NCI-H2107 (cell line): Measurements from ENCODE around the gene HES6.
"Not testable (repeated sequence)": the region's sequence is repeated elsewhere in the genome, so short reads cannot be mapped to it uniquely, and the experiment has no call there.

Experiments
- DNase-seq: peaks from one replicate; lab custom pipeline; 2025; lab: John Stamatoyannopoulos, UW

Gene HES6

DNA sequence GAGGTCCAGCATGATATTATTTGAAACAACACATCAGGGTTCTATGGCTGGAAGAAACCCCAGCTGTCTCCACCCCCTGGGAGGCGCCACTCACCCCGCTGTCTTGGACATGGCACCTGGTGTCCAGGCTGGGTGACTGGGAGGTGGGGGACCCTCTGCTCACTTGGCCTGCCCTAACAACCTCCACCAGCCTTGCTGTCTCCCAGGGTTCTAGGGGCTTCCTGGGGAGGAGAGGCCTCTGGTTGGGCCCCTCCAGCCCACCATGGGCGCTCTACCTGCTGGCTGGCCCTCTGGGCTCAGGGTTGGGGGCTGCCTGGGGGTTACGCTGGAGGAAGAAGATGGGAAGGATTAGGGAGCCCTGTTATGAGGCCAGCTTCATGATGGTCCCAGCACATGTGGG, 32.3 kb upstream of the HES6 start:
- DNase-seq, result no peak

DNA sequence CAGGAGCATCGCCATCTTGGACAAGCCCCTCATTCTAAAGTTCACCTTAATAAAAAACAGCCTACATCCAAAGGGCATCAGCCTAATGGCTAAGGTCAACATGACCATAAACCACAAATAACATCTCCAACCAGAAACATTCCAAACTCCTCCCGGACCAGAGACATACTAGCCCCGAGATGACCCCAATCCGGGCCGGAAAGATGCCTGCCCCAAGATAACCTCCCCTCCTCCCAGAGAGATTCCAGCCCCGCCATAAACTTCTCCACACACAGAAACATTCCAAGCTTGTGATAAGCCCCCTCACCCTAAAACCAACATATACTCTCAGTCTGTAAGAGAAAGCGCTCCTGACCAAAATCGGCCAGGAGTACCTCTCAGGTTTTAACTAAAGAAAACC, 31.8 kb upstream of the HES6 start:
- DNase-seq, result not testable (repeated sequence)

DNA sequence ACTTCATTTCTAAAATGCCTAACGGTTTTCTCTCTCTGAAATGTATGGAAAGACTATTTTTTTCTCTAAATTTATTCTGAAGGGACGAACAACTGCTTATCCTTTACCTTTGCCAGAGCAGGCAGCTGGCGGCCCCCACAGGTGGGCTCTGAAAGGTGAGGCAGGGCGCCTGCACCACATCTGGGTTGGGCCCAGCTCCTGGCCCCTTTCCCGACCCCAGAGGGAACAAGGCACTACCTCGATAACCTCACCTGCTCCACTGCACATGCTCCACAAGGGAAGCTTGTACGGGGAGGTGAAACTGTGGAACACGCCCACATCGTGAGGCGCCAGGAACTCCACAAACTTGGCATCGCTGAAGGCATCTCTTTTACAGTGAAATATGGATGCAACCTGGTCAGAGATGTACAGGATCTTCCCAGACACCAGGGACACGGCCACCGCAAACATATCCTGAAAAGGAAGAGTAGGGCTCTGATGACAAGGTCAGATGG, 31.3 kb upstream of the HES6 start:
- DNase-seq, result no peak

DNA sequence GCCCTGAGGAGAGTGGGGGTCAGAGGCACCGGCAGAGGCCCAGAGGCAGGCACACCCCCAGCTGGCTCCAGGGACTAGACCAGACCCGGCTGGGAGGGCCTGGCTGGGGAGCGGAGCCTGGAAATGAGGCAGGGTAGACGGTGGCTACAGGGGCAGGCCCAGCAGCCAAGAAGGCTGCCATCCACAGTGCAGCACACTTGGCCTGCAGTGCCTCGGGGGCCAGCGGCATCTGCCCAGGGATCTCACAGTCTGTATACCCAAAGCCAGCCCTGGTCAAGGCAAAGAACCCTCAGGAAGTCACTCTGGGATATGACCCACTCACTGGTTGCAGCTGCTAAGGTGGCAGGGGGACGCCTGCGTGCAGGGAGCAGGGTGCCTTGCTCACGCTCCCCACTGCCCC, 30.8 kb upstream of the HES6 start:
- no peak for DNase-seq

DNA sequence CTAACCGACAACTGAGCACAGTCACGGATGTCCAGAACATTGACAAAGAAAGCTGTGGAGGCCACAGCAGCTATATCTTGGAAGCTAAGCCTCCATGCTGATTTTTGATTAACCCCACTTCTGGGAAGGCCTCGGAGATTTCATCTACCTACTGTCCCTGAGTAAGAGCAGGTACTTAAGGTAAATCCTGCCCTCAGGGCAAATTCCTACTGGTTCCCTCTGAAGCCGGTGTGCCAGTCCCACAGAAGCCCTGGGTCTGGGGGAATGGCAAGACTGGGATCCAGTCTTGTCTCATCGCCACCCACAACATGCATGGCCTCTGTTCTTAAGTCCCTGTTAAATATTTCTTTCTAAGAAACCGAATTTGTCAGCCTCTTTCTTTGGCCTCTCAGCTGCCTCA, 29.9 kb upstream of the HES6 start:
- DNase-seq, result no peak

DNA sequence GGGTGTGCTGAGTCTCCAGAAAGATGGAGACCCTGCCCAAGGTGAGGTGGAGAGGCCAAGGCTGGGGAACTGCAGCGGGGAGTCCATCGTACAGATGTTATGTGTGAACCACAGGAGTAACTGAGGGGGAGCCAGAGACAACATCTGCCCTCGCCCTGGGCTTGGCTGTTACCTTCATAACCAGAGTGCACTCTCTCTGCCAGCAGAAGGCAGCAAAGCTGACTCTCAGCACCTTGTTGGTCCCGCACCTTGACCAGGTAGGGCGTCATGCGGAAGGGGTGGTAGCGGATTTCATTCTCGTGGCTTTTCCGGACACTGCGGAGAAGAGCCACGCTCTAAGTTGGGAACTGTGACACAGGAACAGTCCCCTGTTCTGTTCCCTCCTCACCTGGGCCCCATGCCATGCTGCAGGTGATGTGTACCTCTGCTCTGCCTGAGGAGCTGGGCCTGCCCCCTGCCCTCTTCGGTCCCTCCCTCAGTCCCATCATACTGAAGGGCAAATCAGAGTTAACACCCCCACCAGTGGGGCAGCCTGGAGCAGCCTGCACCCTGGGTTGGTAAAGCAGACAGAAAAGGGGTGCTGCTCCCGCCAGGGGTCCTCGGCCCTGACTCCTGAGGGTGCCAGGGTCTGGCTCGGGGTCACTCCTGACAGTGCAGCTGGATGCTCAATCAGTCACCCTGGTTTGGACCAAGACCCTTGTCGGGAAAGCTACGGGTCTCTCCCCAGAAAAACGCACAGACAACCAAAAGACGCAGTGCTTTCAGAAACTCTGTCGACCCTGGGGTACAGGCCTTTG, 28.2 kb upstream of the HES6 start:
- no peak for DNase-seq

DNA sequence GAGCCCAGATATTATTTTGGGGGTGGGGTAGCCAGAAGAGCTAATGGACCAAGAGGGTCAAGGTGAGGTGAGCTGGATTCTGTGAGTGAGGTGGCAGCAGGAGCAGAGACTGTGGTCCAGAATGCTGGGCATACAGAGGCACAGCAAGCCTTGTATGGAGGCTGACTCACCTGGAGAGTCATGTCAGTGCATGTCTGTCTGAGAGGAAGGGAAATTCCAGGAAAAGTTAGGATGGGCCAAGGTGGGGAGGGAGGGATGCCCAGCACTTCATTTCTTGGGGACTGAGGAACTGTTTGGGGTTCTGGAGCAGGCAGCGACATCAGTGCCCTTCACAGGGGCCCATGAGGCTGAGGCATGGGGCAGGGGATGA, 27.5 kb upstream of the HES6 start:
- DNase-seq, result no peak

DNA sequence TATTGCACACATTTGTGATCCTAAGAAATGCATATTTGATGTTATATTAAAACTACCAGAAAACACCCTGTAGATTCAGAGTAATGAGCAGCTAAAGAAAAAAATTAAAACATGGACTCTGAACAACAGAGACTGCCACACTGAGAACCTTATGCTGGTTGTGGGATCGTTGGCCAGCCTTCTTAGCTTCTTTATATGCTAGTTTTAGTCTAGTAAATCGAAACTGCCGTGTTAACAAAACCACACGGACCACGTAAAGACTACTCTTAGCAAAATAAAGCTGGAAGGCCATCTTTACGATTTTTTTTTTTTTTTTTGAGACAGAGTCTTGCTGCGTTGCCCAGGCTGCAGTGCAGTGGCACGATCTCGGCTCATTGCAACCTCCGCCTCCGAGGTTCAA, 25.8 kb upstream of the HES6 start:
- DNase-seq, result no peak

DNA sequence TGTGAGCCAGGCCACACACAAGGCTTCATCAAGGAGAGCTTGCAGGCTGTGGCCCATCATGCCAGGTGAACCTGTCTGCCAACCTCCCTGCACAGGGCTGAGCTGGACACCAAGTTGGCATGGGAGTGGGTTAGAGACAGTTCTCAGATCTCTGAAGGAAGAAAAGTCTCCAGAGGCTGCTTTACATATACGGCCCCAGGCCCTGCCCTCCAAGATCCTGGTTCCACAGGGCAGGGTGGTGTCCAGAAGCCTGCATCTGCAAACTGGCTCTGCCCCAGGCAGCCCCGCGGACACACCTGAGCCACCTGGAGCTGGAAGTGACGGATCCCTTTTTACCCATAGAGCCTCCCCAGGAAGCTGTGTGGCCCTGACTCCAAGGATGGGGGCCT, 24.2 kb upstream of the HES6 start:
- DNase-seq, result no peak

DNA sequence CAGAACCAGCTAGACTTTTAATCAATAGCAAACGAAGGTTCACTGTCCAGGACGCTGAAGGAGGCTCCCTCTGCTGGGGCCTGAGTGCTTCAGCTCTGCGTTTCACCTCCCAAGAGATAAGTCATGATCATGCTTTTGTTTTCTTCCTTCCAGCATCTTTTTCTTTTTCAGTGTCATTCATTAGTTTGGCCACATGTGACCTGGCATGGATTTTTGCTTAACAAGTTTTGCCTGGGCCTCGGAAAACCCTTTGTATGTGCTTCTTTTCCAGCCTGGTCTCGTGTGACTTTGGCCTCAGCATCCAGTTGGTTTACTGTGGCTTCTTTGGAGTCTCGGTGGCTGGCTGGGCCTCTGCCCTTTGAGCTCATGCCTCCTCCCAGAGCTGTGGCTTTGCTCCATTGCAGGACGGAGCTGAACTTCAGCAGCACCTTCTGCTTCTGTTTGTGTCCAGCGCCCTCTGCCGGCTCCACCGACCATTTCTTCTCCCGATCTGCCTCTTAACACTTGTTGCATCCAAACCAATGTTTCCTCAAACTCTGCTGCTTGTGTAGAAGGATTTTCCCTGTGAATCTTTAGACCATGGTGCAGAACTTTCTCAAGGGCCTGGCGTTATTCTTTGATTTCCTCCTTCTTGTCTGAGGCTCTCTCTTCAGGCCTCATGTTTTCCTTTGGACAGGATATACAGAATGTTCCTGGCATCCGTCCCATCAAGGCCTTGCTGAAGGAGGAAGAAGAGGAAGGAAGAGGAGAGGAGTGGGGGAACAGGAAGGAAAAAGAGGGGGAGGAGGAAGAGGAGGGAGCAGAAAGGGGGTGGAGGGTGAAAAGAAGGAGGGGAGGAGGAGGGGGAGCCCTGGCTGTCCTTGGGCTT, 23.6 kb upstream of the HES6 start:
- peak; percentile 45 for DNase-seq

DNA sequence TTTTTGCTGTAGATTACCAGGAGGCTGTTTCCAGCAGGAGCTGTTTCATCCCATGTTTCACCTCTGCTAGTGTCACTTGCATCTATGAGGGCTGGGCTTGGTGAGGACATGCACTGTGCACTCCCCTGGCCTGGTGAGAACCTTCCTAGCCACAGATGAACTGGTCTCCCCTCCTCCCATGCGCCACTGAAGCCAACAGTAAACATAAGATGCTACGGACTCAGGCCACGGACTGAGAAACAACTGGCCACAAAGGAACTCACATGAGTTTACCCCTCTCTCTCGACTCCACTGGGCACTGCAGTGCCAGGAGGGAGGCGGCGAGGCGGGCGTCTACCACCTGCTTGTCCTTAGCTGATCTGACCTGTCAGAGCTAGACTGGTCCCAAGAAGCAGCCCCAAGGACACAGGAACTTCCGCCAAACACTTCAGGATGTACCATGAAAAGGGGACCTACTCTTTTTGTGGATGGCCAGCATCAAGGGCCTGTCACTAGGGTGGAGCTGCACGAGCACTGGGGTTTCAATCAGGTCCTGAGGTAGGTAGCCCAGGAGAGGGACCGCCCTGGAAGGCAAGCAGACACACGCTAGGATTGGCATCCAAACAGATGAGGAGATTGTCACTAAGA, 22.8 kb upstream of the HES6 start:
- no peak for DNase-seq

DNA sequence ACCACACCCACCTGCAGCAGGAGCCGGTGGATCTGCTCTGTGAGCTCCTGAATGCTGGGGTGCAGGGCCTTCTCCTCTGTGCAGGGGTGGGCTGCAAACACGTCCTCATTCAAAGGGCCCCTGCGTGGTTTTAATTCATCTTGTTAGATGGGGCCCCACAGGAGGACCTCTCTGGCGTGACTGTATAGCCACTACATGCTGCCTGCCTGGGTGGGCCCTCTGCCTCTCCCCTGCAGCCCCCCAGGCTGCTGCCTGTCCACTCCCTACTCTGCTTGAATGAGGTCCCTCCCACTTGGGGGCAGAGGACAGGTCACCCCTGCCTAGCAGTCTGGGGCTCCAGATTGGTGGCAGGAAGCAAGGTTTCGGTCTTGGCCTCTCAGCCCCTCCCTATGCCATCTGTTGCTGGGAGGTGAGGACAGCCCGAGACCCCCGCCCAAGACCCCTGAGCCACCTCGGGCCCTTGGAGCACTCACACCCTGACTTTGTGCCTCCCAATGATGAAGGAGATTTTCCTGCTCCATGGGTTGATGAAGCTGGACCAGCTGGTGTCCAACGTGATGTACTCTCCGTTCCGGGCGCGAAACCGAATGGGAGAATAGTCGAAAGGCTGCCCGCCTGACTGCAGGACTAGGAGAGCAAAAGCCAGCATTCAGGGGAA, 22.0 kb upstream of the HES6 start:
- DNase-seq, result no peak

DNA sequence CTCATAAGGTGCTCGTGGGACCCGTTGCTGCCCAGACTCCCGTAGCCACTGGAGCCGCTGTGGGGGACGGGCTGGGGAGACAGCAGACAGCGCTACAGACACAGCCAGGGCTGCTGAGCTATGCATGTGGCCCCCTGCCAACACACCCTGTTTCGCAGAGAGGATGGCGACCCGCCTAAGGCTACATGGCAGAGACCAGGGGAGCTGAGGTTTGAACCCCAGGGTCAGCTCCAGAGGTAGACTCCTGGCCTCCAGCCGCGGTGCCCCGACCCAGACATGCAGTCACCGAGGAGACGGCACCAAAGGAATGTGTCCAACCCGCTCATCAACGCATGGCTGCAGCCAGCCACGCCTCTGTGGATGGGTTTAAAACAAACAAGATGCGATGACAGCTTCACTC, 21.0 kb upstream of the HES6 start:
- no peak for DNase-seq

DNA sequence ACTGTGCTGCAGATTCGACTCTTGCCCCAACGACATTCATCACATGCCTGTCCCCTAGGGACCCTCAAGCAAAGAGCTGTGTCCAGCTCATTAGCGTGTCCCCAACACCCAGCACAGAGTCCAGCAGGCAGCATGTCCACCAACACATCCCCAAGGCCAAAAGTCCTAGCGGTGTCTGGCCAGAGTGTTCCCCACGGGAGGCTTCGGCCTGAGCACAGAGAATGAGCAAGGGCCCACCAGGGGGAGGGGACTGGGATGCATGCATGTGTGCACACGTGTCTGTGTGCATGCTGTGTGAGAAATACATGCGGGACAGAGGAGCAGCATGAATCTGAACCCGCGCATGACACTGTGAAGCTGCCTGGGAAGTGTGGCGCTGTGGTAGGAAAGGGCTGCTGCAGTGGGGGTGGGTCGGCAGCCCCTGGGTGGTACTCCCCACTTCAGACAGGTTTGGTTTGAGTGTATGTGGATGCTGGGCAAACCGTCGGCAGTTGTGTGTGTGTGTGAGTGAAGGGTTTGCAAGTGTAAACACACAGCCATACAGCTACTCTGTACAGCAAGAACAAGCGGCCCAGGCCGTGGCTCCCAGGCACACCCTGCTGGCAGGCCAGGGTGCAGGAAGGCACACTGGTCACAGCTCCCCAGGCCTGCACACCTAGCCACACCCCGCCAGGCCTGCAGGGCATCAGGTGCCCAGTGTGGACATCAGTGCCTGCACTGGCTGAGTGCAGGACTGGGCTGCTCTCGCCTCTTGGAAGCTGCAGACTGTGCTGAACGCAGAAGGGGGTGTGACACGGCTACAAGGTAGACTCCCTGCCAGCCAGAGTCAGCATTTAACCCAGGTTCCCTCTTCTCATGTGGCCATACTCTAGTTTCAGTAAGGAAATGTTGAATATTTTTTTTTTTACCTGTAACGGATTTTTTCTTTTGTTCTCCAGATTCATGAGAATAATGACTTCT, 19.5 kb upstream of the HES6 start:
- DNase-seq, result no peak

DNA sequence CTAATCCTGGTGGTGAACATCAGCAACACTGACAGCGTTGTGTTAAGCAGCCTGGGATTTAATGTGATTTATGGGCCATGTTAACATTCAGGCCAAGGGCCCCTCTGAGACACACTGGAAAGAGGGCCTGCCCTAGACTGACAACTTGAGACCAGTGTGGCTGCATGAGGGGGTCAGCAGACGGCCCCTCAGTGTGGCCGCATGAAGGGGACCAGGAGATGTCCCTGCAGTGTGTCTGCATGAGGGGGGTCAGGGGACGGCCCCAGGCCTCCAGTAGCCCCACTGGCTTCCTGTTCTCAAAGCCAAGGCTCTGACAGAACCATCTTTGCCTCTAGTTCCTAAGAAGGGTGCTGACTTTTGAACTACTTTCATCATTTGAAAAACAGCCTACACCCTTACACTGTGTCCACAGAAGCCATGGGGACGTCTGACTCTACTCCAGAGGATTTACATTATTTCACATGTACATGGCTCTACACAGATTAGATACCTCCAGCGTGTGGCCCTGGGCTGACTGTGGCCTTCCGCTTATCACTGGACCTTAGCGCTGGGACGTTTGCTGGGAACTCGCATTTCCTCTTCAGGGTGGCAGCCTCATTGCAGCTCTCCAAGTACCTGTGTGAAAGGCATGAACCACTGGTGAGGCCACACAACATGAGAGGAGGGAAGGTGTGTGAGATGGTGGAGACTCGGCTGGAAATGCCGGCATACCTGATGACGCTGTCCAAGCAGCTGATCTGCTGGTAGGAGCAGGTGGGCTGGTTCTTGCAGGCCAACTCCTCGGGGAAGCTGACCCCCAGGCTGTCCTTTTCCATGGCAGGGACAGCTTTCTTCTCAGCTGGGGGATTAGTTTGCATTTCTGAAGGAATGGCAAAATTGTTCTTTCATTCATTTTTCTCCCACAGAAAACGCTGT, 18.2 kb upstream of the HES6 start:
- DNase-seq, result no peak

DNA sequence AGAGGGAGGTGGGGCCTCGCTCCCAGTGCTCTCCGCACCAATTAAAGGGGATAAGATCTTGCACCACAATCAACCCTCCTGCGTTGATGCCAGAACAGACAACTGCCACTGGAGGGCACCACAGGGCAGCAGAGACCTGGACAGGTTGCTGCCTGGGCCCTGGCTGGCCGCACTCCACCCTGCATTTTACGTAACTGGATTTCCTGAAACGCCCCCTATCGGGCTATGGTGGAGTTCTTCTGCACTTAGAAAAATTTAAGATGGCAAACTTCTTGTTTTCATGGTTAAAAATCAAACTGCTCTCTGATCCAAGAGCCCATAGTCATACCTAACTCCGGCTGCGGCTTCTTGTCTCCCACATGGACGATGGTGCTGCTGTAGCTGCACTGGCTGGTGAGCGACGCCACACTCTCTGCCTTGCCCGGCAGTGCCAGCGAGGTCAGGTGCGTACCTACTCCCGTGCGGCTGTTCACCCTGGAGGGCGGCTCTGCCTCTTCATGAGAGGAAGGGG, 16.8 kb upstream of the HES6 start:
- DNase-seq, result peak; percentile 65

DNA sequence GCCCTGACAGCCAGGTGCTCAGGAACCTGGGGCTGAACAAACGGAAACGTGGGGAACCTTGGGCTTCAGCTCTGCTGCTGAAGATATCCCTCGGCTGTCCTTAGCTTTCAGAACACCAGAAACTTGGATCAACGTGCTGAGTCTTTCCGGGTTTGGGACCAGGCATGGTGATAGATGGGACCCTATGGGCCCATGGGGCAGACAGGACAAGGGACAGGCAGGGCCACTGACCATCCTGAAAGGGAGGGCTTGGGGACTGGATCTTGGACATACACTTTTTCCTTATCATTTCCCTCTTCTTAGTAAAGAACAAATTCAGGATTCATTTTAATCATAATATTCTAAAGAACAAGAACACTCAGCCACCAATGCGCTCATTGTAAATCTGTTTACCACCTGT, 16.3 kb upstream of the HES6 start:
- no peak for DNase-seq

DNA sequence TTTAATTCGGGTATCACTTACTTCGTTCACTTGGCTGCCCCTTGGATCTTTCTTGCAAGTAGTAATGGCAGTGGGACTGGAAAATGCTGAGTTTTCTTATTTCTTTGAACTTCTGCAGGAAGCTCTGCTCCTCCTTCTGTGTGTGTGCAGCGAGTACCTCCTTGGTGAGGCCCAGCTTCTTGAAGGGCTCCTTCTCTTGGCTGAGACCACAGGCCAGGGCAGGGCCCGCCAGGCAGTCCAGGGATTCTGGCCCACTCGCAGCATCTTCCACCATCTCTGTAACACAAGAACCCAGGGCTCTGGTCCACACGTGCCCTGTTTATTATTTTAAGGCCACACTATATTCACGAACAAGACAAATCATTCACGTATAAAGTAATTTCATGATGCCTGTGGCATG, 15.8 kb upstream of the HES6 start:
- no peak for DNase-seq

DNA sequence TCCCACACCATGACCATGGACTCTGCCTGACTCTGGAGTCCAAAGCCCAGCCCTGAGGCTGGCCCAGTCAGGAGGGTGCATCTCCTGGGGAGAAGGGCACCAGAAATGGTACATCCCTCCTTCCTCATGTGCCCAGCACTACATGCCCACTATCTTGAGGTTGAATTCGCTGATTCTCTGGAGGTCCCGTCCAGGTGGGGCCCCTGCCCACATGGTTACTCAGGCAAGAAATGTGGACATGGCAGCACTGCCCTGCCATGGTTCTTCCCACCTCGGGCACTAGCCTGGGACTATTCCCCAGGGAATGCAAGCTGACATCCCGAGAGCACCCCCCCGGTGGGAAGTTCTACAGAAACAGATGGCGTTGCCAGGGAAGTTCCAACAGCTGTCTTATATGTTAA, 15.3 kb upstream of the HES6 start:
- DNase-seq, result no peak
